CD4-positive, alpha-beta T cell (primary cell): ENCODE results near the gene RAE1. TPM values are rescaled to one million over a fixed set of nuclear protein-coding genes. Genes with fewer than 3 reads are reported as not detected.

Experiments used
- ATAC-seq: fragments of 200-7000 bp; cut with Tn5 transposase; one replicate; pipeline ENCODE4 v1.10.0; 2022; ENCODE audit warnings: mild to moderate bottlenecking; ENCODE audit not compliant: poor library complexity
- CTCF ChIA-PET: fragments of 350-600 bp; sonication (Branson Sonifier 250); formaldehyde crosslinking; loops from one replicate; lab custom pipeline; 2021; ENCODE audit warnings: antibody characterized with exemption, inconsistent platforms; lab: Charles Lee
- POLR2A ChIA-PET: fragments of 350-600 bp; sonication (Branson Sonifier 250); formaldehyde crosslinking; loops from one replicate; lab custom pipeline; 2021; ENCODE audit warnings: antibody characterized with exemption, inconsistent platforms; lab: Charles Lee
- DNase-seq, 14 experiments: peaks; one replicate each; pipeline ENCODE4 v3.0.0-alpha.2; 2013 to 2020; ENCODE audit warnings: mixed read lengths in 2 of 14
- H3K27ac ChIP-seq, 2 donors: one replicate each; pipeline versions ENCODE4 v1.5.1 to v1.7.0; 2013; ENCODE audit warnings: low read length in 2 of 2, low read depth in 1 of 2, mild to moderate bottlenecking in 1 of 2
- H3K27me3 ChIP-seq, 2 experiments: 1 replicate in 1 of 2; 2 replicates in 1 of 2; pipeline versions ENCODE4 v1.6.1 to v1.7.0; 2013; ENCODE audit warnings: low read length in 2 of 2, control low read depth in 1 of 2, mild to moderate bottlenecking in 1 of 2, moderate library complexity in 1 of 2; ENCODE audit not compliant: insufficient read depth in 2 of 2, control insufficient read depth in 1 of 2
- H3K36me3 ChIP-seq: one replicate; pipeline ENCODE4 v1.6.1; 2013; ENCODE audit warnings: low read length, control low read depth; ENCODE audit not compliant: insufficient read depth
- H3K4me1 ChIP-seq: one replicate; pipeline ENCODE4 v1.6.1; 2013; ENCODE audit warnings: low read length, control low read depth; ENCODE audit not compliant: insufficient read depth
- H3K4me3 ChIP-seq: one replicate; pipeline ENCODE4 v1.5.1; 2013; ENCODE audit warnings: mild to moderate bottlenecking, low read length, moderate library complexity
- H3K9me3 ChIP-seq, 2 experiments: 1 replicate in 1 of 2; 2 replicates in 1 of 2; pipeline versions ENCODE4 v1.6.1 to v1.7.0; 2013; ENCODE audit warnings: low read length in 2 of 2, mild to moderate bottlenecking in 2 of 2, control low read depth in 1 of 2, moderate library complexity in 1 of 2; ENCODE audit not compliant: control insufficient read depth in 1 of 2, insufficient read depth in 1 of 2
- H3K27ac Mint-ChIP-seq: one replicate; pipeline ENCODE4 v1.8.0; 2020; ENCODE audit warnings: mixed read lengths
- H3K27me3 Mint-ChIP-seq: one replicate; pipeline ENCODE4 v1.8.0; 2021; ENCODE audit warnings: mixed read lengths
- H3K36me3 Mint-ChIP-seq: one replicate; pipeline ENCODE4 v1.8.0; 2021; ENCODE audit warnings: low read depth, mixed read lengths
- H3K4me1 Mint-ChIP-seq: one replicate; pipeline ENCODE4 v1.8.0; 2021; ENCODE audit warnings: low read depth, mixed read lengths
- H3K4me3 Mint-ChIP-seq: one replicate; pipeline ENCODE4 v1.8.0; 2020; ENCODE audit warnings: mild to moderate bottlenecking, mixed read lengths
- H3K9me3 Mint-ChIP-seq: one replicate; pipeline ENCODE4 v1.8.0; 2020; ENCODE audit warnings: mixed read lengths
- CTCF ChIP-seq: fragments of 200-600 bp; IDR thresholded peaks from one replicate; pipeline ENCODE4 v1.8.0; 2022; ENCODE audit warnings: antibody characterized with exemption, mild to moderate bottlenecking
- intact Hi-C, 2 experiments: fragments of 100-400 bp; cut with DNase I in 1 of 2; cut with micrococcal nuclease in 1 of 2; formaldehyde crosslinking; loops; one replicate each; pipeline versions ENCODE4 v1.15.1 to v1.9.0; 2023 to 2025; cut with DNase I, micrococcal nuclease
- total RNA-seq, 174 experiments: library from RNA in 2 of 174; stranded (reverse) in 2 of 174; gene quantifications; one replicate each; pipeline ENCODE4 v1.2.3 and lab custom pipeline; 2021 to 2026

Gene RAE1
- total RNA-seq, 2 experiments from 2014 or later: 58.8 to 60.7 TPM

GRCh38 chr20:57374931-57375651, 24.0 kb downstream of the RAE1 start:
- peaks cover 97% of the 10 kb centered on the region for H3K36me3 Mint-ChIP-seq
- H3K9me3 ChIP-seq: no peaks in the 10 kb centered on the region
- H3K36me3 ChIP-seq: peaks cover 86% of the 10 kb centered on the region
- CTCF ChIA-PET: no interaction called here
- no peaks in the 10 kb centered on the region for H3K27me3 ChIP-seq
- no peaks in the 10 kb centered on the region for H3K9me3 Mint-ChIP-seq
- POLR2A ChIA-PET: interaction anchor here (1.0 to 1.7 kb wide), 3 partner anchors 17 to 58 kb away, joined by 3 to 5 read pairs (median 4); no protein-coding TSS in a partner anchor
- no peak overlapping the region for H3K4me3 Mint-ChIP-seq
- intact Hi-C loops: no loop called here
- peak overlapping the region; percentile 62 for H3K27ac Mint-ChIP-seq
- peak overlapping the region; percentile 12 for H3K4me3 ChIP-seq
- no peak for TF ChIP-seq CTCF
- no peak overlapping the region for H3K27ac ChIP-seq
- no peaks in the 10 kb centered on the region for H3K27me3 Mint-ChIP-seq
- peaks cover 11% of the 10 kb centered on the region for H3K4me1 ChIP-seq
- ATAC-seq: no peak
- H3K4me1 Mint-ChIP-seq: peaks cover 35% of the 10 kb centered on the region
- peak in 2 of 14 experiments; percentile 57 to 64 for DNase-seq

GRCh38 chr20:57375652-57376230, 24.7 kb downstream of the RAE1 start:
- no peak overlapping the region for H3K27ac ChIP-seq
- no peaks in the 10 kb centered on the region for H3K27me3 Mint-ChIP-seq
- H3K4me3 ChIP-seq: no peak overlapping the region
- POLR2A ChIA-PET: interaction anchor here (1.2 to 1.7 kb wide), 2 partner anchors 16 to 22 kb away, joined by 4 to 5 read pairs; no protein-coding TSS in a partner anchor
- H3K4me3 Mint-ChIP-seq: no peak overlapping the region
- no peak for DNase-seq
- no peak for TF ChIP-seq CTCF
- peaks cover 92% of the 10 kb centered on the region for H3K36me3 Mint-ChIP-seq
- intact Hi-C loops: no loop called here
- peaks cover 35% of the 10 kb centered on the region for H3K4me1 Mint-ChIP-seq
- H3K36me3 ChIP-seq: peaks cover 85% of the 10 kb centered on the region
- H3K9me3 Mint-ChIP-seq: no peaks in the 10 kb centered on the region
- H3K9me3 ChIP-seq: no peaks in the 10 kb centered on the region
- CTCF ChIA-PET: no interaction called here
- H3K27ac Mint-ChIP-seq: peak overlapping the region; percentile 62
- no peak for ATAC-seq
- H3K27me3 ChIP-seq: no peaks in the 10 kb centered on the region
- peaks cover 11% of the 10 kb centered on the region for H3K4me1 ChIP-seq

GRCh38 chr20:57377350-57377749, 26.3 kb downstream of the RAE1 start:
- Histone ChIP-seq H3K27ac (no peak overlapping the region), H3K9me3 (no peaks in the 10 kb centered on the region), H3K27me3 (no peaks in the 10 kb centered on the region), H3K4me3 (no peak overlapping the region), H3K36me3 (peaks cover 72% of the 10 kb centered on the region), H3K4me1 (peaks cover 19% of the 10 kb centered on the region)
- intact Hi-C loops: no loop called here
- peaks cover 84% of the 10 kb centered on the region for H3K36me3 Mint-ChIP-seq
- no peak for TF ChIP-seq CTCF
- CTCF ChIA-PET: no interaction called here
- no peak overlapping the region for H3K4me3 Mint-ChIP-seq
- no peaks in the 10 kb centered on the region for H3K9me3 Mint-ChIP-seq
- H3K27me3 Mint-ChIP-seq: no peaks in the 10 kb centered on the region
- H3K27ac Mint-ChIP-seq: no peak overlapping the region
- DNase-seq: no peak
- POLR2A ChIA-PET: interaction anchor here (1.2 kb wide), 1 partner anchor 14 kb away, joined by 3 read pairs; the partner anchor contains the start of gene RBM38
- no peak for ATAC-seq
- H3K4me1 Mint-ChIP-seq: peaks cover 45% of the 10 kb centered on the region
